PC-9 (cell line): ENCODE measurements around the gene OR2G2. TPM values are rescaled to one million over a fixed set of nuclear protein-coding genes. Genes with fewer than 3 reads are reported as not detected.

Experiments
- BruUV-seq: library from RNA; stranded (reverse); fragments of 400-500 nt; replicated peaks from 2 replicates; lab custom pipeline; 2021; lab: Mats Ljungman, UMichigan
- CTCF ChIA-PET: fragments of 300-600 bp; sonication (Branson Sonifier 250); formaldehyde crosslinking; loops from one replicate; lab custom pipeline; 2022; ENCODE audit warnings: antibody characterized with exemption; lab: Charles Lee
- POLR2A ChIA-PET: fragments of 300-600 bp; sonication (Branson Sonifier 250); formaldehyde crosslinking; loops from one replicate; lab custom pipeline; 2022; ENCODE audit warnings: antibody characterized with exemption; ENCODE audit not compliant: unreplicated experiment; lab: Charles Lee
- DNase-seq, 2 experiments: peaks; one replicate each; pipeline versions ENCODE4 v3.0.0 to v3.0.0-alpha.2; 2015 to 2022; ENCODE audit warnings: mixed read lengths in 1 of 2
- H2AFZ ChIP-seq: fragments of 200-600 bp; sonication (generic); 2 replicates; pipeline ENCODE4 v1.8.1; 2017; ENCODE audit warnings: antibody characterized with exemption
- H3F3A ChIP-seq: fragments of 200-600 bp; sonication (generic); 2 replicates; pipeline ENCODE4 v1.8.1; 2017; ENCODE audit warnings: antibody characterized with exemption, mild to moderate bottlenecking, low read depth; ENCODE audit not compliant: insufficient read depth
- H3K27ac ChIP-seq: fragments of 200-600 bp; sonication (generic); 2 replicates; pipeline ENCODE4 v1.6.1; 2016; ENCODE audit warnings: mixed run types
- H3K27me3 ChIP-seq: fragments of 200-600 bp; sonication (generic); 2 replicates; pipeline ENCODE4 v1.6.1; 2016; ENCODE audit warnings: low read depth, mixed run types; ENCODE audit not compliant: insufficient read depth
- H3K36me3 ChIP-seq: fragments of 200-600 bp; sonication (generic); 2 replicates; pipeline ENCODE4 v1.6.1; 2016; ENCODE audit warnings: low read depth, mixed run types
- H3K4me1 ChIP-seq: fragments of 200-600 bp; sonication (generic); replicated peaks from 2 replicates; pipeline ENCODE4 v1.6.1; 2016; ENCODE audit warnings: mixed run types; ENCODE audit not compliant: insufficient read depth
- H3K4me2 ChIP-seq: fragments of 200-600 bp; sonication (generic); 2 replicates; pipeline ENCODE4 v1.6.1; 2017; ENCODE audit warnings: mixed run types
- H3K4me3 ChIP-seq: fragments of 200-600 bp; sonication (generic); 2 replicates; pipeline ENCODE4 v1.6.1; 2016; ENCODE audit warnings: mixed run types
- H3K79me2 ChIP-seq: fragments of 200-600 bp; sonication (generic); 2 replicates; pipeline ENCODE4 v1.6.1; 2017; ENCODE audit warnings: low read depth, mixed run types
- H3K9me2 ChIP-seq: fragments of 200-600 bp; sonication (generic); 2 replicates; pipeline ENCODE4 v1.8.1; 2017; ENCODE audit warnings: mild to moderate bottlenecking; ENCODE audit not compliant: insufficient read depth
- H3K9me3 ChIP-seq: fragments of 200-600 bp; sonication (generic); 2 replicates; pipeline ENCODE4 v1.8.1; 2016; ENCODE audit warnings: low read depth; ENCODE audit not compliant: insufficient read depth
- H4K20me1 ChIP-seq: fragments of 200-600 bp; sonication (generic); 2 replicates; pipeline ENCODE4 v1.8.1; 2017; ENCODE audit not compliant: insufficient read depth
- CTCF ChIP-seq: fragments of 200-600 bp; sonication (generic); conservative IDR thresholded peaks from 2 replicates; pipeline ENCODE4 v1.6.1; 2017; ENCODE audit warnings: mixed run types, antibody characterized with exemption, mild to moderate bottlenecking, moderate library complexity
- EZH2 ChIP-seq: fragments of 200-600 bp; sonication (generic); IDR thresholded peaks from 2 replicates; pipeline ENCODE4 v1.8.0; 2017; ENCODE audit warnings: antibody characterized with exemption, low read depth
- intact Hi-C: fragments of 100-400 bp; cut with micrococcal nuclease; formaldehyde crosslinking; loops from one replicate; pipeline ENCODE4 v1.10.0; 2022; ENCODE audit not compliant: unreplicated experiment
- total RNA-seq: library from RNA; stranded (reverse); gene quantifications from 2 replicates; pipeline ENCODE4 v1.2.3, GENCODE V29; 2021

OR2G2 gene
- total RNA-seq, 1 experiment from 2014 or later = not detected

GRCh38 chr1:247540581-247540980 lies 47.6 kb upstream of the OR2G2 start:
- TF ChIP-seq EZH2 (no peak), CTCF (no peak)
- Histone ChIP-seq H2AFZ (no peak overlapping the region), H4K20me1 (no peaks in the 10 kb centered on the region), H3K9me3 (no peaks in the 10 kb centered on the region), H3K4me3 (no peak overlapping the region), H3K27ac (no peak overlapping the region), H3K4me1 (no peaks in the 10 kb centered on the region), H3K36me3 (no peaks in the 10 kb centered on the region), H3K79me2 (no peaks in the 10 kb centered on the region), H3K27me3 (0 out of 2 replicates have a peak, but pooled peaks cover 5% of the 10 kb centered on the region), H3K9me2 (no peaks in the 10 kb centered on the region), H3K4me2 (no peak overlapping the region), H3F3A (no peaks in the 10 kb centered on the region)
- BruUV-seq = no TSS peak
- intact Hi-C loops = no loop called here
- POLR2A ChIA-PET = no interaction called here
- CTCF ChIA-PET = no interaction called here
- no peak for DNase-seq

GRCh38 chr1:247542811-247543210 lies 45.3 kb upstream of the OR2G2 start:
- no peaks in the 10 kb centered on the region for H3K9me2 ChIP-seq
- no peaks in the 10 kb centered on the region for H4K20me1 ChIP-seq
- DNase-seq = no peak
- intact Hi-C loops = no loop called here
- no peak overlapping the region for H3K4me3 ChIP-seq
- no peaks in the 10 kb centered on the region for H3F3A ChIP-seq
- no peak overlapping the region for H2AFZ ChIP-seq
- H3K36me3 ChIP-seq = no peaks in the 10 kb centered on the region
- no peaks in the 10 kb centered on the region for H3K79me2 ChIP-seq
- H3K4me2 ChIP-seq = no peak overlapping the region
- ChIA-PET CTCF (no interaction called here), POLR2A (no interaction called here)
- H3K9me3 ChIP-seq = no peaks in the 10 kb centered on the region
- 0 out of 2 replicates have a peak, but pooled peaks cover 10% of the 10 kb centered on the region for H3K27me3 ChIP-seq
- no peak overlapping the region for H3K27ac ChIP-seq
- no peak for TF ChIP-seq CTCF
- TF ChIP-seq EZH2 = no peak
- no peaks in the 10 kb centered on the region for H3K4me1 ChIP-seq
- no TSS peak for BruUV-seq

- Histone ChIP-seq H3K4me2 (no peak overlapping the region), H3K36me3 (no peaks in the 10 kb centered on the region), H3K27me3 (peaks cover 17% of the 10 kb centered on the region; the same call in 1 of the 2 replicates), H4K20me1 (no peaks in the 10 kb centered on the region), H3K4me1 (no peaks in the 10 kb centered on the region), H3K79me2 (no peaks in the 10 kb centered on the region), H3K27ac (no peak overlapping the region), H3K9me3 (no peaks in the 10 kb centered on the region), H2AFZ (no peak overlapping the region), H3K4me3 (no peak overlapping the region), H3K9me2 (no peaks in the 10 kb centered on the region), H3F3A (no peaks in the 10 kb centered on the region)
- ChIA-PET CTCF (no interaction called here), POLR2A (no interaction called here)
- no peak for DNase-seq
- TF ChIP-seq EZH2 (no peak), CTCF (no peak)
- intact Hi-C loops = no loop called here
- BruUV-seq = no TSS peak
Observed at GRCh38 chr1:247548092-247548491, 40.1 kb upstream of the OR2G2 start.
